HL-60 (cell line): Measurements from ENCODE around the gene APBB2.

ENCODE experiments used
- DNase-seq, 2 experiments: peaks; one replicate each; pipeline ENCODE4 v3.0.0-alpha.2; 2010 to 2020; ENCODE audit warnings: low read depth in 1 of 2, low spot score in 1 of 2
- H3K27ac ChIP-seq: fragments of 250-450 bp; sonication (Bioruptor Pico); replicated peaks from 2 replicates; pipeline ENCODE4 v1.5.1; 2020; ENCODE audit warnings: mild to moderate bottlenecking, moderate library complexity
- H3K27me3 ChIP-seq: fragments of 250-450 bp; sonication (Bioruptor Pico); 2 replicates; pipeline ENCODE4 v1.5.1; 2021; ENCODE audit warnings: mild to moderate bottlenecking, moderate library complexity; ENCODE audit not compliant: insufficient read depth, poor library complexity, severe bottlenecking
- H3K4me3 ChIP-seq: replicated peaks from 2 replicates; pipeline ENCODE4 v1.5.1; 2011; ENCODE audit warnings: mild to moderate bottlenecking, control low read depth, low read length; ENCODE audit not compliant: insufficient read depth
- CTCF ChIP-seq: IDR thresholded peaks from one replicate; pipeline ENCODE4 v1.5.1; 2011; ENCODE audit warnings: low read length, control low read depth, inconsistent platforms; ENCODE audit not compliant: insufficient read depth
- GABPA ChIP-seq: IDR thresholded peaks from 2 replicates; pipeline ENCODE4 v1.6.1; 2012; ENCODE audit warnings: low read depth
- POLR2AphosphoS5 ChIP-seq: IDR thresholded peaks from 2 replicates; pipeline ENCODE4 v1.6.1; 2012; ENCODE audit warnings: low read depth
- REST ChIP-seq: IDR thresholded peaks from 2 replicates; pipeline ENCODE4 v1.6.1; 2012; ENCODE audit warnings: low read depth; ENCODE audit not compliant: insufficient replicate concordance
- SPI1 ChIP-seq: IDR thresholded peaks from 2 replicates; pipeline ENCODE4 v1.6.1; 2012; ENCODE audit warnings: low read depth, mild to moderate bottlenecking, borderline replicate concordance

Gene APBB2

DNA sequence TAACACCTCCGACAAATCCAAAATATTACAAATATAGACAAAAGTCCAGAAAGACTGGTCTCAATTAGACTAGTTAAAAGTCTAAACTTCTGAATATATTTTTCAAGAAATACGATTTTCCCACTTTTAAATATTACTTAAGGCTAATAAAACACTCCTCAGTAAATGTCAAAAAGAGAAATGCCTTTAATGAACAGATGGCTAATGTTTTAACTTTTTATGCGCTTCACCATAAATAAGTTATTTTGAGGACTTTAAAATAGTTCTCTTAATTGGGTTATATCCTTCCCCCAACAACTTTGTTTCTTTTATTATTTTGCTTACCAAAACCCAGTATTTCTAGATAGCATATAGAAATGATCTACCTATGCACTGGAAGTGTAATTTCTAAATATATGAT lies 201.4 kb downstream of the APBB2 start:
- Histone ChIP-seq H3K4me3 (no peak overlapping the region), H3K27me3 (no peaks in the 10 kb centered on the region), H3K27ac (no peak overlapping the region)
- no peak for DNase-seq
- TF ChIP-seq REST (no peak), CTCF (no peak), GABPA (no peak), POLR2AphosphoS5 (no peak), SPI1 (no peak)

DNA sequence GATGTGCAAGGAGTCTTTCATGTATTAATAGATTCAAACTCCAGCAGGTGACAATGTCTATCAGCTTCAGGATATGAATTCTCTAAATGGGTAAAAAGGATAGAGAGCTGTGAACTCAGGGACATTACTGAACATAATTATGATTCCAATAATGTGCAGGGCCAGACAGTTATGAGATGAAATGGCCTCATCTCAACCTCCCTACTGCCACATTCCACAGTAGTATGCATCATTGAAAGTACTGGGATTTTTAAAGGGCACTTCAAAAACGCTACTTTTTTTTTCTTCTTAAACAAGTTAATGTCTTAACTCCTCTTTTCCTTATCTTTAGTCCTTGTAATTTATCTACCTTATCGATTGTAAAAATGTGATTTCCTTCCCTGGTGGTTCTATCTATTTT lies 202.0 kb downstream of the APBB2 start:
- Histone ChIP-seq H3K4me3 (no peak overlapping the region), H3K27me3 (no peaks in the 10 kb centered on the region), H3K27ac (no peak overlapping the region)
- TF ChIP-seq SPI1 = no peak
- no peak for TF ChIP-seq CTCF
- TF ChIP-seq POLR2AphosphoS5 = no peak
- TF ChIP-seq REST = no peak
- no peak for TF ChIP-seq GABPA
- DNase-seq = no peak

DNA sequence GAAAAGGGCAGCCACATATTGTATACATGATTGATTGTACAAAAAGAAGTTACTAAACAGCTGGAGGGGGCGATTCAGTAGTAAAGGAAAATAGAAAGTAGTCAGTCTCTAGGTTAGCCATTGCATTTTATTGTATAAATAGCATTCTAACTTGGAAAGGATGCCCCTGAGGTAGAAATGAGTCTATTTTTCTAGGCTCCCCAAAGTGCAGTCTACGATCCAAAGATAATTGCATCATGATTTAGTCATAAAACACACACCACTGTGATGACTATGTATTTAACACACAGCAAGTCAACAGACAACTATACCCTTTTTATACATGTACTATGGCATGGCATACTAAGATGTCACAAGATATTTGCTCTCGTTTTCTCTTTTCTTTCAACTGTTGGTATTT lies 204.9 kb downstream of the APBB2 start:
- DNase-seq = no peak
- Histone ChIP-seq H3K27ac (no peak overlapping the region), H3K4me3 (no peak overlapping the region), H3K27me3 (no peaks in the 10 kb centered on the region)
- TF ChIP-seq SPI1 (no peak), GABPA (no peak), REST (no peak), CTCF (no peak), POLR2AphosphoS5 (no peak)
